GM21447 (cell line): ENCODE measurements around the gene PRR19.

Experiments
- ATAC-seq: cut with Tn5 transposase; IDR thresholded peaks from one replicate; pipeline ENCODE4 v1.9.1; 2021; ENCODE audit not compliant: unreplicated experiment

The PRR19 gene

DNA sequence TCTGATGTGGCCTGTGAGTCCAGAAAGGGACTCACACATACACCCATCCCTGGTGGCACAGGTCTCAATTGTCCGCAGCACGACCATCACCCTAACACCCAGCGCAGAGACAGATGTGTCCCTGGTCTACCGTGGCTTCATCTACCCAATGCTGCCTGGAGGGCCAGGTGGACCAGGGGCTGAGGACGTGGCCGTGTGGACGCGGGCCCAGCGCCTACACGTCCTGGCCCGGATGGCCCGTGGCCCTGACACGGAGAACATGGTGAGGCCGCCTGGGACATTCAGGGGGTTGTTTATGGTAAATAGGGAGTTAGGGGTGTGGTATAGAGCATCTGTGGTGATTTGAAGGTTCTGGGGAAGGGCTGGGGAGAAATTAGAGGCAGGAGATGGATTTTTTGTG is 46.3 kb downstream of the PRR19 start:
- no peak for ATAC-seq

DNA sequence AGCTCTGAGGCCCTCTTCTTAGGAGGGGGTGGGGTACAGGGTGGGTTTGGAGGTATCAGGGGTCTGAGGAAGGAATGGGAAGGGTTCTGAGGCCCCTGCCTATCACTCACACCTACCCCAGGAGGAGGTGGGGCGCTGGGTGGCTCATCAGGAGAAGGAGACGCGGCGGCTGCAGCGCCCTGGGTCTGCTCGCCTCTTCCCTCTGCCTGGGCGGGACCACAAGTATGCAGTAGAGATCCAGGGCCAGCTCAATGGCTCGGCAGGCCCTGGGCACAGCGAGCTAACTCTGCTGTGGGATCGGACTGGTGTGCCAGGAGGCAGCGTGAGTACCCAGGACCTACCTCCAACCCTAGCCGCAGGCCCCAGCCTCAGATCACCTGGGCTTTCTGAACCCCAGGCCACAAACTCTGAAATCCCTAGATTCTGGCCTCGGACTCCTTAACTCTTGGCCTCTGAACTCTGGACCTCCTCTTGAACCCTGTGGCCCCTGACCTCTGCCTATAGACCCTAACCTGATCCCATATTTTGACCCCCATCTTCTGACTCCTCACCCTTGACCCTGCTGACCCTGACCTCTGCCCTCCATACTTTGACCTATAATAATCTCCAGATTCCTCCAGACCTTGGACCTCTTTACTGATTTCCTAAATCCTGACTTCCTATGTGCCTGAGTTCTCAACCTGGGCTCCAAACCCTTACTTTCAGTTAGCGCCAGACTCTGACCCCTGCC is 47.6 kb downstream of the PRR19 start:
- ATAC-seq: no peak

- no peak for ATAC-seq
Measured at GRCh38 chr19:42350417-42350816, 48.5 kb downstream of the PRR19 start.

GRCh38 chr19:42351079-42351735 is 49.3 kb downstream of the PRR19 start:
- ATAC-seq: no peak

GRCh38 chr19:42352301-42353259 is 50.6 kb downstream of the PRR19 start:
- no peak for ATAC-seq

GRCh38 chr19:42353341-42354015 is 51.5 kb downstream of the PRR19 start:
- ATAC-seq: no peak

- no peak for ATAC-seq
Measured at GRCh38 chr19:42355896-42356295, 54.0 kb downstream of the PRR19 start.

- ATAC-seq: no peak
Measured at GRCh38 chr19:42356686-42357085, 54.8 kb downstream of the PRR19 start.

- ATAC-seq: no peak
Measured at GRCh38 chr19:42357290-42357689, 55.4 kb downstream of the PRR19 start.
